Activated B cell treated with CpG ODN at 0.5 μM for 24 hours (primary cell): Measurements from ENCODE around the gene RNF208. TPM values are rescaled to one million over a fixed set of nuclear protein-coding genes. Genes with fewer than 3 reads are reported as not detected.

Experiments used
- ATAC-seq: fragments of 200-7000 bp; cut with Tn5 transposase; one replicate; pipeline ENCODE4 v1.10.0; 2021; ENCODE audit warnings: low read depth, mild to moderate bottlenecking, moderate library complexity
- CTCF ChIA-PET: fragments of 350-600 bp; sonication (Branson Sonifier 250); formaldehyde crosslinking; loops from one replicate; lab custom pipeline; 2021; ENCODE audit warnings: antibody characterized with exemption; lab: Charles Lee
- POLR2A ChIA-PET: fragments of 350-600 bp; sonication (Branson Sonifier 250); formaldehyde crosslinking; loops from one replicate; lab custom pipeline; 2021; ENCODE audit warnings: antibody characterized with exemption; lab: Charles Lee
- DNase-seq: peaks from one replicate; pipeline ENCODE4 v3.0.0; 2022
- H3K27ac Mint-ChIP-seq: one replicate; pipeline ENCODE4 v1.8.0; 2020; ENCODE audit warnings: mixed read lengths
- H3K27me3 Mint-ChIP-seq: one replicate; pipeline ENCODE4 v1.8.0; 2021; ENCODE audit warnings: mixed read lengths
- H3K36me3 Mint-ChIP-seq: one replicate; pipeline ENCODE4 v1.8.0; 2021; ENCODE audit warnings: low read depth, mixed read lengths
- H3K4me1 Mint-ChIP-seq: one replicate; pipeline ENCODE4 v1.8.0; 2021; ENCODE audit warnings: mixed read lengths
- H3K4me3 Mint-ChIP-seq: one replicate; pipeline ENCODE4 v1.8.0; 2020; ENCODE audit warnings: mild to moderate bottlenecking, mixed read lengths
- H3K9me3 Mint-ChIP-seq: one replicate; pipeline ENCODE4 v1.8.0; 2020; ENCODE audit warnings: mixed read lengths
- intact Hi-C: fragments of 100-400 bp; cut with micrococcal nuclease; formaldehyde crosslinking; loops from one replicate; pipeline ENCODE4 v1.15.1; 2024
- total RNA-seq: library from RNA; stranded (reverse); gene quantifications from 2 replicates; pipeline ENCODE4 v1.2.3, GENCODE V29; 2022
- TF ChIP-seq, protein P1 (sequence below): fragments of 200-600 bp; IDR thresholded peaks from one replicate; pipeline ENCODE4 v1.8.0; 2022; ENCODE audit warnings: antibody characterized with exemption, mild to moderate bottlenecking

Gene RNF208
- total RNA-seq, 1 donor from 2014 or later: 1.1 TPM

DNA sequence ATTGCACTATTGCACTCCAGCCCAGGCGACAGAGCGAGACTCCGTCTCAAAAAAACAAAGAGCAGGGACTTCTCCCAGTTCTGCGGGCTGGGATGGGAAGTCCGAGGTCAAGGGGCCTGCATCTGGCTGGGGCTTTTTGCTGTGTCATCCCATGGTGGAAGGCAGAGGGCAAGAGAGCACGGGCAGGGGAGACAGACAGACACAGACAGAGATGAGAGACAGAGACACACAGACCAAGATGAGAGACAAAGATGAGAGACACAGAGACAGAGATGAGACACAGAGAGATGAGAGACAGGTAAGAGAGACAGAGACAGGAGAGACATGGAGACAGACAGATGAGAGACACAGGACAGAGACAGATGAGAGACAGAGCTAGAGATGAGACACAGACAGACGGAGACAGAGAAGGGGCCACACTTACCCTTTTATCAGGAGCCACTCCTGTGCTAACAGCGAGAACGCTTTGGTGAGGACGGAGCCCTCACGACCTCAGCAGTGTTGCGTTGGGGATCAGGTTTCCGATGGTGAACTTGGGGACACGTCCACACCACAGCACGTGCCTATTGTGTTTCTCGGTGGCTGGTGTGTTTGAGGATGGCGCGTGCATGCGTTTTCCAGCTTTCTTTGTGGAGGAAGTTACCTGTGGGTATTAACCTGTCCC lies 46.6 kb upstream of the RNF208 start:
- no peaks in the 10 kb centered on the region for H3K9me3 Mint-ChIP-seq
- ATAC-seq (no peak), DNase-seq (no peak)
- TF ChIP-seq, protein P1, sequence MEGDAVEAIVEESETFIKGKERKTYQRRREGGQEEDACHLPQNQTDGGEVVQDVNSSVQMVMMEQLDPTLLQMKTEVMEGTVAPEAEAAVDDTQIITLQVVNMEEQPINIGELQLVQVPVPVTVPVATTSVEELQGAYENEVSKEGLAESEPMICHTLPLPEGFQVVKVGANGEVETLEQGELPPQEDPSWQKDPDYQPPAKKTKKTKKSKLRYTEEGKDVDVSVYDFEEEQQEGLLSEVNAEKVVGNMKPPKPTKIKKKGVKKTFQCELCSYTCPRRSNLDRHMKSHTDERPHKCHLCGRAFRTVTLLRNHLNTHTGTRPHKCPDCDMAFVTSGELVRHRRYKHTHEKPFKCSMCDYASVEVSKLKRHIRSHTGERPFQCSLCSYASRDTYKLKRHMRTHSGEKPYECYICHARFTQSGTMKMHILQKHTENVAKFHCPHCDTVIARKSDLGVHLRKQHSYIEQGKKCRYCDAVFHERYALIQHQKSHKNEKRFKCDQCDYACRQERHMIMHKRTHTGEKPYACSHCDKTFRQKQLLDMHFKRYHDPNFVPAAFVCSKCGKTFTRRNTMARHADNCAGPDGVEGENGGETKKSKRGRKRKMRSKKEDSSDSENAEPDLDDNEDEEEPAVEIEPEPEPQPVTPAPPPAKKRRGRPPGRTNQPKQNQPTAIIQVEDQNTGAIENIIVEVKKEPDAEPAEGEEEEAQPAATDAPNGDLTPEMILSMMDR: no peak
- H3K4me1 Mint-ChIP-seq: peaks cover 36% of the 10 kb centered on the region
- H3K36me3 Mint-ChIP-seq: peaks cover 47% of the 10 kb centered on the region
- CTCF ChIA-PET: interaction anchor here (1.0 kb wide), 1 partner anchor 32 kb away, joined by 3 read pairs; no protein-coding TSS in a partner anchor
- peak overlapping the region; percentile 33 for H3K4me3 Mint-ChIP-seq
- intact Hi-C loops: loop anchor here (1.0 to 2.0 kb wide), 2 partner anchors 13 to 28 kb away; partner anchors contain the start of genes NELFB and TUBB4B
- no peaks in the 10 kb centered on the region for H3K27me3 Mint-ChIP-seq
- POLR2A ChIA-PET: interaction anchor here (0.6 to 3.2 kb wide), 8 partner anchors 9 to 136 kb away, joined by 3 to 20 read pairs (median 6); partner anchors contain the start of genes TOR4A and TUBB4B
- H3K27ac Mint-ChIP-seq: peak overlapping the region; percentile 44

DNA sequence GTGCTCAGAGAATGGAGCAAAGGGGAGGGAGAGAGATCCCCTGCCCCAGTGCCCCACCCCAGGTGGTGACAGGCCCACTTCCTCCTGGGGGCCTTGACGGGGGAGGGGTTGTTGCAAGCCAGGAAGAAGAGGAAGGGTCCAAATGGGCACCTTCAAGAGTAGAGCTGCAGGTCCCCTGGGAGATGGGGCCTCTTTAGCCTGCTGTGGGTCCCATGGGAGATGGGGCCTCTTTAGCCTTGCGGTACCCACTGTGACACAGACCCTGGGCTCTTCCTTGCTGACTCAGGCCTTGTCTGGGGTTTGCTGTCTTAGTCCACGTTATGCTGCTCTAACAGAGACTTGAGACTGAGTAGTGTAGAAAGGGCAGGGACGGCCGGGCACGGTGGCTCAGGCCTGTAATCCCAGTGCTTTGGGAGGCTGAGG lies 45.9 kb upstream of the RNF208 start:
- H3K4me3 Mint-ChIP-seq: peak overlapping the region; percentile 33
- no peaks in the 10 kb centered on the region for H3K9me3 Mint-ChIP-seq
- ATAC-seq (peak; percentile 93), DNase-seq (no peak)
- H3K27ac Mint-ChIP-seq: peak overlapping the region; percentile 44
- H3K4me1 Mint-ChIP-seq: peaks cover 35% of the 10 kb centered on the region
- CTCF ChIA-PET: no interaction called here
- intact Hi-C loops: loop anchor here (1.0 to 2.0 kb wide), 2 partner anchors 13 to 27 kb away; partner anchors contain the start of genes NELFB and TUBB4B
- H3K27me3 Mint-ChIP-seq: no peaks in the 10 kb centered on the region
- TF ChIP-seq, protein P1: no peak
- POLR2A ChIA-PET: interaction anchor here (0.6 to 3.2 kb wide), 9 partner anchors 9 to 283 kb away, joined by 3 to 20 read pairs (median 6); partner anchors contain the start of genes TOR4A and TUBB4B
- H3K36me3 Mint-ChIP-seq: peaks cover 48% of the 10 kb centered on the region

DNA sequence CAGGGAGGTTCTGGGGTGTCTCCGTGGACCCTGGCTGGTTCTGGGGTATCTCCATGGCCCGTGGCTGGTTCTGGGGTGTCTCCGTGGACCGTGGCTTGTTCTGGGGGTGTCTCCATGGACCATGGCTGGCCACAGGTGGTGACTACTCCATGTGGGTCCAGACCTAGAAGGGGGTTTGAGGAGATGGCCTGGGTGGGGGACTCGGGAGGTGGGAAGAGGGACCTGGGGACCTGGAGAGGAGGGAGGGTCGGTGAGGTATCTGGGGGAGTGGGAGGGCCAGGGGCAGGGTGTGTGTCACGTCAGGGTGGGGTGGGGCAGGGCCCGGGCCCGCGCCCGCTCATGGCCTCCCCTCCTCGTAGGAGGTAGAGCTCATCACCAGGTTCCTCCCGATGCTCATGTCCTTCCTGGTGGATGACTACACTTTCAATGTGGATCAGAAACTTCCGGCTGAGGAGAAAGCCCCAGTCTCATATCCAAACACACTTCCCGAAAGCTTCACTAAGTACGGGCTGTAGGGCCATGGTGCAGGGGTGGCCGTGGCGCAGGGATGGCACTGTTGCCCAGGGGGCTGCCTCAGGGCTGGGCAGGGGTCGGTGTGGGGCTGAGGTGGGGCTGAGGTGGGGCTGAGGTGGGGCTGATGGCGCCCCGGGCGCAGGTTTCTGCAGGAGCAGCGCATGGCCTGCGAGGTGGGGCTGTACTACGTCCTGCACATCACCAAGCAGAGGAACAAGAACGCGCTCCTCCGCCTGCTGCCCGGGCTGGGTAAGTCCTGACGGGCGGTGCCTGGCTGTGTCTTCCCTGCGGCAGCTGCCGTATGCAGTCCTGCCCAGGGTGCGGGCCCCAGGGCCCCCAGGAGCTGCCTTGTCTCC lies 44.8 kb upstream of the RNF208 start:
- TF ChIP-seq, protein P1: no peak
- Mint-ChIP-seq H3K9me3 (no peaks in the 10 kb centered on the region), H3K4me3 (no peak overlapping the region), H3K27ac (no peak overlapping the region), H3K4me1 (peaks cover 36% of the 10 kb centered on the region), H3K36me3 (peaks cover 52% of the 10 kb centered on the region), H3K27me3 (no peaks in the 10 kb centered on the region)
- CTCF ChIA-PET: interaction anchor here (0.6 kb wide), 2 partner anchors 30 to 147 kb away, joined by 3 to 4 read pairs; no protein-coding TSS in a partner anchor
- intact Hi-C loops: no loop called here
- POLR2A ChIA-PET: interaction anchor here (0.6 to 3.2 kb wide), 10 partner anchors 10 to 284 kb away, joined by 3 to 20 read pairs (median 6); partner anchors contain the start of genes TOR4A and TUBB4B
- no peak for DNase-seq
- ATAC-seq: no peak

DNA sequence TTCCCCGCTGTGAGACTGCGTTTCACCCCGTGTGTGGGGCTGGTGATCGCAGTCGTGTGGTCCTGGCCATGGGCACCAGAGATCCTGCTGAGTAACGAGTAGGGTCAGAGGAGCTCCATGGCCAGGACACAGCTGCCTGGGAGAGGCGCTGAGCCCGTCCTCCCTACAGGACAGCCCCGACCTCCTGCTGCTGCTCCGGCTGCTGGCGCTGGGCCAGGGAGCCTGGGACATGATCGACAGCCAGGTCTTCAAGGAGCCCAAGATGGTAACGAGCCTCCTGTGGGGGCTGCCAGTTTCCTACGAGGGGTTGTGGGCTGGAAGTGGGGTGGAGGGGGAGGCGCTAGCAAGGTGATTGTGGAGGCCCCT lies 44.1 kb upstream of the RNF208 start:
- H3K36me3 Mint-ChIP-seq: peaks cover 53% of the 10 kb centered on the region
- H3K27ac Mint-ChIP-seq: no peak overlapping the region
- ATAC-seq (no peak), DNase-seq (no peak)
- intact Hi-C loops: no loop called here
- H3K4me1 Mint-ChIP-seq: peaks cover 36% of the 10 kb centered on the region
- TF ChIP-seq, protein P1: no peak
- POLR2A ChIA-PET: interaction anchor here (2.0 to 2.6 kb wide), 2 partner anchors 12 to 25 kb away, joined by 4 to 13 read pairs; partner anchors contain the start of gene TUBB4B
- H3K27me3 Mint-ChIP-seq: no peaks in the 10 kb centered on the region
- H3K4me3 Mint-ChIP-seq: no peak overlapping the region
- CTCF ChIA-PET: interaction anchor here (0.6 kb wide), 1 partner anchor 30 kb away, joined by 3 read pairs; no protein-coding TSS in a partner anchor
- H3K9me3 Mint-ChIP-seq: no peaks in the 10 kb centered on the region
